ENCODE data around the gene ITGA4. TPM values are rescaled to one million over a fixed set of nuclear protein-coding genes. Genes with fewer than 3 reads are reported as not detected.

The ITGA4 gene
- total and polyA plus RNA-seq, 9 donors, result 1.0 to 7.2 (median 2.1) TPM

DNA sequence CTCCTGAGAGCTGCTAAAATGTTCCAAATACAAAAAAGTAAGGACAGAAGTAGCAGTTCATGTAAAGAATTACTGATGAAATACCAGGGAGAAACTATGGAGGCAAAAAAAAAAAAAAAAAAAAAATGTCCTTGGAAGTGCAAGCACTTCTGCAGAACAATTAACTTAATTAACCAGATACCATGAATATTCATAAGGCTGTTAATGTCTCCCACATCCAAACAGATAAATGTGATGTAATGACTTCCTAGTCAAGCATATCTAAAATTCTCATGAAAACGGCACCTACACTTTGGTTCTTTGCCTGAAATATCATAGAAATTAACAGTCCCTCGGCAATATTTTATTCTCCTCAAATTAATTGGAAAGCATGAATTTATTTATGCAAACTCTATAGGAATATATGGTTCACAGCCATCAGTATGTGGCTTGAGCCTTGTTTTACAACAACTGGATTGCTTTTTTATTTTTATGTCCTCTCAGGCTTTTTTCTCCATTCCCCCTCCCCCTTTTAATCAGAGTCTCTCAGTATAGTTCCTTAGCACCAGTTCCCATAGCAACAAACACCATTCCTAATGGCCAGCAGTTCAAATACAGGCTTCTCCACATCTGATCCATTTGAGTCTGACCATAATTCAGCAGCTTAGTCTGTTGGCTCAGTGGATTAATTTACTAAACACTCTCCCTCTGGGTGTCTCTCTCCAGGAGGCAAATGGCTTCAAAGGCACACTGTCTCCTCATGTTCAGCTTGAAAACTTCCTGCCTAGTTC, 97.1 kb downstream of the ITGA4 start:
- 57 to 68% (median 68%) methylated on average over 2 of the region's 2 CpGs for WGBS, 3 donors
- H3K4me1 ChIP-seq (ENCODE audit: insufficient read depth), result no peaks in the 10 kb centered on the region
- no peak overlapping the region for H3K4me3 ChIP-seq
- intact Hi-C loops (cut with DNase I), result no loop called here
- no peaks in the 10 kb centered on the region for H3K27me3 ChIP-seq
- no peaks in the 10 kb centered on the region for H3K9me3 ChIP-seq
- no peak for TF ChIP-seq POLR2A (IDR thresholded peaks at IDR 0.05)
- TF ChIP-seq, protein P1, sequence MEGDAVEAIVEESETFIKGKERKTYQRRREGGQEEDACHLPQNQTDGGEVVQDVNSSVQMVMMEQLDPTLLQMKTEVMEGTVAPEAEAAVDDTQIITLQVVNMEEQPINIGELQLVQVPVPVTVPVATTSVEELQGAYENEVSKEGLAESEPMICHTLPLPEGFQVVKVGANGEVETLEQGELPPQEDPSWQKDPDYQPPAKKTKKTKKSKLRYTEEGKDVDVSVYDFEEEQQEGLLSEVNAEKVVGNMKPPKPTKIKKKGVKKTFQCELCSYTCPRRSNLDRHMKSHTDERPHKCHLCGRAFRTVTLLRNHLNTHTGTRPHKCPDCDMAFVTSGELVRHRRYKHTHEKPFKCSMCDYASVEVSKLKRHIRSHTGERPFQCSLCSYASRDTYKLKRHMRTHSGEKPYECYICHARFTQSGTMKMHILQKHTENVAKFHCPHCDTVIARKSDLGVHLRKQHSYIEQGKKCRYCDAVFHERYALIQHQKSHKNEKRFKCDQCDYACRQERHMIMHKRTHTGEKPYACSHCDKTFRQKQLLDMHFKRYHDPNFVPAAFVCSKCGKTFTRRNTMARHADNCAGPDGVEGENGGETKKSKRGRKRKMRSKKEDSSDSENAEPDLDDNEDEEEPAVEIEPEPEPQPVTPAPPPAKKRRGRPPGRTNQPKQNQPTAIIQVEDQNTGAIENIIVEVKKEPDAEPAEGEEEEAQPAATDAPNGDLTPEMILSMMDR (IDR thresholded peaks at IDR 0.05), result no peak
- TF ChIP-seq EP300 (IDR thresholded peaks at IDR 0.05), result no peak
- no peaks in the 10 kb centered on the region for H3K36me3 ChIP-seq
- H3K27ac ChIP-seq, result no peak overlapping the region
- no peak for DNase-seq

DNA sequence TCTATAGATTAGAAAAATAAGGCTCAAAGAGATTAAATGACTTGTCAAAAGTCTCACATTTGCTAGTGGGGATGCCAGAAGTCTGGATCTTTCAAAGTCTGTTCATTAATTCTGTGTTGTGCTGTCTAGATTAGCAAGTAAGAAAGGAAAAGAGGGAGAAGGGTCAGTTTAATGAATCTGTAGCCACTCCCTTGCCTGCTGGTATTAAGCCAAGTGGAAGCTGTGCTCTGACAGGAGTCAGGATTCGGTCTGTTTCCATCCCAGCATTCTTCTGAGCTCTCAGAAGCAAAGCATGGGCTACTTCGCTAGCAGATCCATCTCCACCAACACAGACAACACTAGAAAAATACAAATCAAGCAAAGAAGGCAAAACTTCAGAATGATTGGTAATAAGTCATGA, 101.2 kb downstream of the ITGA4 start:
- TF ChIP-seq POLR2A (IDR thresholded peaks at IDR 0.05) (no peak), EP300 (IDR thresholded peaks at IDR 0.05) (no peak)
- TF ChIP-seq, protein P1 (IDR thresholded peaks at IDR 0.05), result no peak
- H3K36me3 ChIP-seq, result no peaks in the 10 kb centered on the region
- no peaks in the 10 kb centered on the region for H3K9me3 ChIP-seq
- DNase-seq, result no peak
- H3K4me3 ChIP-seq, result no peak overlapping the region
- intact Hi-C loops (cut with DNase I), result no loop called here
- H3K27me3 ChIP-seq, result no peaks in the 10 kb centered on the region
- no peaks in the 10 kb centered on the region for H3K4me1 ChIP-seq (ENCODE audit: insufficient read depth)
- no peak overlapping the region for H3K27ac ChIP-seq
- 65 to 90% (median 75%) methylated on average over 2 of the region's 2 CpGs for WGBS, 3 donors

DNA sequence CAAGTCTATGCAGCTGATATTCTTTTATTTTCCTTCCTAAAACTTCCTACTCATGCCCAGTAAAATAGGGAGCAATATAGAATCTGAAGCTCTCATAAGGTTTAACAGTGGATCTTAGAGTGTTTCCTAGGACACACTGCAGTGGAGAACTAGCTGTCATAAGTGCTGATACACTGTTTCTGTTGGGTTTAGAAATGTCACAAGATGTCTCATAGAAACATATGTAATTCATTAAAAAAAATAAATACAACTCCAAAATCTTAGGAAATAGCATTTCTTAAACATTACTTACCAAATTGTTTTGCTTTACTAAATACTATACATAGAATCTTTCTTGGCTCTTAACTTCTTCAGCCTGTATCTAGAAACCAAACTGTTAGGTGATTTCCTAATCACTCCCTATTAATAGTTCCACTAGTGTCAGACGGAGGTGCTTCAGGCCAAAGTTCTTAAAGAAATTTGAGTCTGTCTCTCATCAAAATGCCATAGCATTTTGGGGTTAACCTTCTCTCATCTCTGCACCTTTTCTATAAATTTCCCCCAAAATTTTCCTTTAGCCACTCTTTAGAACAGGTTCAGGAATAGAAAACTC, 106.0 kb downstream of the ITGA4 start:
- intact Hi-C loops (cut with DNase I), result no loop called here
- 55 to 69% (median 67%) methylated on average over 1 of the region's 1 CpG for WGBS, 3 donors
- no peaks in the 10 kb centered on the region for H3K9me3 ChIP-seq
- no peak overlapping the region for H3K27ac ChIP-seq
- DNase-seq, result no peak
- H3K4me3 ChIP-seq, result no peak overlapping the region
- no peaks in the 10 kb centered on the region for H3K4me1 ChIP-seq (ENCODE audit: insufficient read depth)
- H3K36me3 ChIP-seq, result no peaks in the 10 kb centered on the region
- no peaks in the 10 kb centered on the region for H3K27me3 ChIP-seq
- TF ChIP-seq, protein P1 (IDR thresholded peaks at IDR 0.05), result no peak
- TF ChIP-seq EP300 (IDR thresholded peaks at IDR 0.05) (no peak), POLR2A (IDR thresholded peaks at IDR 0.05) (no peak)

DNA sequence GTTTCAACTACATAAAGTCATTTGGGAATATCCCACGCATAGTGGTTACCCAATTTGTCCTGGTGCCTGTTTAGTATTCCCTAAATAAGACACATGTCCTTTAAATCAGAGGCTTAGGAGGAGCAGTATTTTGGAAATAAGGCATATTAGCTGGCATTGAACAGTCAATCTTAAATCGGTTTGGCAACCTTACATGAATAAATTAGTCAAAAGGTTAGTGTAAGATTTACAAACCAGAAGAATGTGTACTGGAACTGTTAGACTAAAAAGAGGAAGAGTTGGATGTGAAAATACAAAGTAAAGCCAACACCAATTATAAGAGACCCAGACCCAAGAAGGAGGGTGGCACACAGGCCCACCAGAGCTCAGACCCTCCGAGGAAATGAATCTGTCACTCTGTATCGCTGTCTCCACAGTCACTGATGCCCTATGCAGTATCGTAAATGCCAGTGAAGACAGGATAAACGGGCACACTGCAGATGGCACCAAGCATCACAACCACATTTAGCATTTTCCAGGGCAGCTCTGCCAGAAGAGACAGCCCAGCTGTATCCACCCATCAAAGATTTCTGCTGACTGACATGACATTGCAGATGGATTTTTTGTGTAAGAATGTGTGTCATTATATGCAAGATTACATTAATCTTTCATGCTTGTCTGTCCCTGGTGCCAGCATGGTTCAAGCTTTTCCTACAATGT, 109.3 kb downstream of the ITGA4 start:
- H3K27me3 ChIP-seq, result no peaks in the 10 kb centered on the region
- WGBS, 3 donors, result 73 to 83% (median 78%) methylated on average over 6 of the region's 6 CpGs
- no peak overlapping the region for H3K4me3 ChIP-seq
- intact Hi-C loops (cut with DNase I), result no loop called here
- no peak for DNase-seq
- TF ChIP-seq, protein P1 (IDR thresholded peaks at IDR 0.05), result no peak
- no peak for TF ChIP-seq EP300 (IDR thresholded peaks at IDR 0.05)
- TF ChIP-seq POLR2A (IDR thresholded peaks at IDR 0.05), result no peak
- H3K4me1 ChIP-seq (ENCODE audit: insufficient read depth), result no peaks in the 10 kb centered on the region
- H3K9me3 ChIP-seq, result no peaks in the 10 kb centered on the region
- H3K27ac ChIP-seq, result no peak overlapping the region
- H3K36me3 ChIP-seq, result no peaks in the 10 kb centered on the region

Measured in ovary (tissue), 9 donors.